Measurements from ENCODE around the gene GPR151.

DNA sequence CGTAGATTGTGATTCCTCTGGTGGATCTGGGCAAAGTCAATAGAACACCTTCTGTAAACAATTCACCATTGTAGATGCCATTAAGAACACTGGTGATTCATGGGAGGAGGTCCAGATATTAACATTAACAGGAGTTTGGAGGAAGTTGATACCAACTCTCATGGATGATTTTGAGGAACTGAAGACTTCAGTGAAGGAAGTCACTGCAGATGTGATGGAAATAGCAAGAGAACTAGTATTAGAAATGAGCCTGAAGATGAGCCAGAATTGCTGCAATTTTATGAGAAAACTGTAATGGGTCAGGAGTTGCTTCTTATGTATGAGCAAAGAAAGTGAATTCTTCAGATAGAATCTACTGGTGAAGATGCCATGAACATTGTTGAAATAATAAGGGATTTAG, 41.9 kb downstream of the GPR151 start:
- TF ChIP-seq EZH2 (IDR thresholded peaks at IDR 0.05; ENCODE audit: insufficient read depth, poor library complexity, severe bottlenecking) (no peak), EZH2phosphoT487 (IDR thresholded peaks at IDR 0.05; ENCODE audit: insufficient read depth, low read depth) (no peak)

Data from GM23248 (cell line).